AG08395 (cell line): ENCODE results near the gene PFDN6.
"Not testable (repeated sequence)": the region's sequence is repeated elsewhere in the genome, so short reads cannot be mapped to it uniquely, and the experiment has no call there.

ENCODE experiments used
- DNase-seq: peaks from one replicate; pipeline ENCODE4 v3.0.0; 2012; ENCODE audit warnings: mixed read lengths, low spot score

PFDN6 gene

GRCh38 chr6:33288921-33289783, at the start of gene PFDN6, which contains the start of gene WDR46:
PFDN6 (plus strand) TSS chr6:33289601; CDS start chr6:33289857, 256 bp downstream.
WDR46 (minus strand) TSS chr6:33289239; CDS start chr6:33289170, 69 bp downstream.
- peak; percentile 95 for DNase-seq

DNA sequence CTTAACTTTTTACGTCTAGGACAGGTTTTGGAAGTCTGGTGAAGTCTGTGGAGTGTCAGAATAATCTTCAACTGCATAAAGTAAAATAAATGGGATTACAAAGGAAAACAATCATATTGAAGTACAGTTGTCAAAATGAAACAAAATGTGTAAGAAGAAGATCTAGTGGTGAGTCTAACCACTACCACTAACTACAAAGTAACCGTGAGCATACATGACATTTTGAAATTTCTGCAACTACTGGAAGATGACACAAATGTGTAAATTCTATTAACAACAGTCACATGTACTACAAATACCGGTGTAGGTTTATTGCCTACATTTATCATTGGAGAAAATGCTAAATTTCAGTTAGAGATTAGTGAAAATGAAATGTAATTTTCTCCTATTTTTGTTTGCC, 47.4 kb upstream of the PFDN6 start:
- no peak for DNase-seq

DNA sequence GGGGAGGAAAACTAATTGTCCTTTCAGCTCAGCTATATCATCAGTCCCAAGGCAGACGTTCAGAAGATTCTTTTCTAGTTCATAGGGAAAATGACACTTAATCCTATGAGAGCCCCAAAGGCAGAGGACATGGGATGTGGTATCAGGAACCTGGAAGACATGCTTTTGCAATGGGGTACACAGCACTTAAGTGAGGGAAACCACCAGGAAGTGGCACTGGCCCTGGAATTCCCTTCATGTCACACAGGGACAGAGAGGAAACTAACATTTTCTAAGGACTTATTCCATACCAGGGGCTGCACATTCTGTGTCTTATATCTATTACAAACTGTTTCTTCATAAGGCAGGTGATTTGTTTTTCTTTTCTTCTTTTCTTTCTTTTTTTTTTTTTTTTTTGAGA, 45.9 kb upstream of the PFDN6 start:
- DNase-seq = no peak

DNA sequence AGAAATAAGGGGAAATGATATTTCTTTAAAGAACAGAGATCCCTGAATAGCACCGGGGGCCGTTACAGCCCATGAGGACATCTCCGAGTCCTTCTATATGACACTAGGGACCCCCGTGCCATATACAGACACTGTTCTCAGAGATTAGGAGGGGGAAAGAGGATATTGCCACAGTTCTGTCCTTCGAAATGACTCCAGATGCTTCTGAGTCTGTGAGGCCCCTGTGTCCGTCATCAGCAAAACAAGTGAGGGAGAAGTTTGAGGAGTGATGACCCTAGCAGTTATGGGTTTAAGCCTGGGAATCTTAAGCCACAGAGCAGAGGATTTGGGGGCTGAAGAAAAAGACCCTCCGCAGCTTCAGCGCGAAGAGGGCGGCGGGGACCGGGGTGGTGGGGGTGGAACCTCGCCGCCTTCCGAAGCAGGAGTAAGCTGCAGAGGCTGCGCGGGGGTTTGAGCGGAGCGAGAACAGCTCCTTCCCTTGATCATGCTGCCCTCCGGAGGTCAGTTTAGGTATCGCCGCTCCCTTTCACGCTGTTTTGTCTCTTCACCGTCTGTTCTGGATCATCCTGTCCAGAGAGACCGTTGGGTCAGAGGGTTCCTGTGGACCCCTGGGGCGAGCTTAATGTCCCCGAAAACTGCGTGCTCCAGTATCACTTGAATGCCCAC, 41.3 kb upstream of the PFDN6 start:
- DNase-seq = peak; percentile 74

GRCh38 chr6:33248643-33248931, 40.8 kb upstream of the PFDN6 start:
- DNase-seq = no peak

GRCh38 chr6:33248932-33249731, 40.3 kb upstream of the PFDN6 start:
- DNase-seq = peak; percentile 95

GRCh38 chr6:33249732-33250630, 39.4 kb upstream of the PFDN6 start:
- peak; percentile 70 for DNase-seq

- no peak for DNase-seq
Observed at GRCh38 chr6:33250731-33251130, 38.7 kb upstream of the PFDN6 start.

- no peak for DNase-seq
Observed at GRCh38 chr6:33251395-33252012, 37.9 kb upstream of the PFDN6 start.

DNA sequence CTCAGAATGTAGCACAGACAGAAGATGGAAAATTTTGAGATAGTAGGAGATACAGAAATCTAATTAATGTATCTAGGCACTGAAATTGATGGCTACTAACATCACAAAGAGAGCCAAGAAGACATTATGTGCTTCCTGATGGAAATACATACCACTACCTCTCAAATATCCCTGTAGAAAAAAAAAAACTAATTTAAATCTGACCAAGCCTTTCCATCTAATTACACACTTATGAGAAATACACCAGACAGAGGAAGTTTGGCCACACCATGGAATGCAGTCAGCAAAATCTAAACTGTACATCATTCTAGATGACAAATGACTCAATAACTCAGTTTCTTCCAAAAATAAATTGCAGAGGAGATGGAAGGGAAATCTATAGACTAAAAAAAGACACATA, 36.6 kb upstream of the PFDN6 start:
- peak; percentile 44 for DNase-seq

DNA sequence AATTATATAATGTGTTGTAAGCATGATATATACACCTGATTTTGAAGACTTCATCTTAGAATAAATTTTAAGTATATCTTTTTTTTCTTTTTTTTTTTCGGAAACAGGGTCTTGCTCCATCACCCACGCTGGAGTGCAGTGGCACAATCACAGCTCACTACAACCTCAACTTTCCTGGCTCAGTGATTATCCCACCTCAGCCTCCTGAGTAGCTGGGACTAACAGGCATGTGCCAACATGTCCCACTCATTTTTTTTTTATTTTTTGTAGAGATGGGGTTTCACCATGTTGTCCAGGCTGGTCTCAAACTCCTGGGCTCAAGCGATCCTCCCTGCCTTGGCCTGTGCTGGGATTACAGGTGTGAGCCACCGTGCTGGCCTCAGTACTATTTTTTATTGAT, 34.8 kb upstream of the PFDN6 start:
- DNase-seq = no peak

DNA sequence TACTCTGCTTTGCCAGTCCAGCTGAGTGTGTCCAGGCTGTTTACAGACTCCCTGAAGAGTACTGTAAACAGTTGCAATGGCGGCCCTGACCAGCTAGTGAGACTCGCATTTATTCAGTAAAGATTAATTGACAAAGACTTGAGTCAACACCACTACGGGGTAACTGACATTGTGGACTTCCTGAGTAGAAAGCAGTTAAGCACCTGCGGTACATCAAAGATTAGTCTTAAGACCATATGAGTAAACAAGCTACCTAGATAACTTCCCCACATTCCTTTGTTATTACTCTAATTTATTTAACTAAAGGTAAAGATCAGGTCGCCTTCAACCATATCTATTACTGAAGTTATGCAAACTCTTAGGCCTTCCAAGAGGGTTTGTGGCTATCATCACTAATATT, 30.4 kb upstream of the PFDN6 start:
- no peak for DNase-seq

DNA sequence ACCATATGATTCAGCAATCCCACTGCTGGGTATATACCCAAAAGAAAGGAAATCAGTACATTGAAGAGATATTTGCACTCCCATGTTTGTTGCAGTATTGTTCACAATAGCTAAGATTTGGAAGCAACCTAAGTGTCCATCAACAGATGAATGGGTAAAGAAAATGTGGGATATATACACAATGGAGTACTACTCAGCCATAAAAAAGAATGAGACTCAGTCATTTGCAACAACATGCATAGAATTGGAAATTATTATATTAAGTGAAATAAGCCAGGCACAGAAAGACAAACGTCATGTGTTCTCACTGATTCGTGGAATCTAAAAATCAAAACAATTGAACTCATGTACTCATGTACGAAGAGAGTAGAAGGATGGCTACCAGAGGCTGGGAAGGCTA, 26.9 kb upstream of the PFDN6 start:
- not testable (repeated sequence) for DNase-seq

GRCh38 chr6:33264015-33264414, 25.4 kb upstream of the PFDN6 start:
- DNase-seq = no peak

DNA sequence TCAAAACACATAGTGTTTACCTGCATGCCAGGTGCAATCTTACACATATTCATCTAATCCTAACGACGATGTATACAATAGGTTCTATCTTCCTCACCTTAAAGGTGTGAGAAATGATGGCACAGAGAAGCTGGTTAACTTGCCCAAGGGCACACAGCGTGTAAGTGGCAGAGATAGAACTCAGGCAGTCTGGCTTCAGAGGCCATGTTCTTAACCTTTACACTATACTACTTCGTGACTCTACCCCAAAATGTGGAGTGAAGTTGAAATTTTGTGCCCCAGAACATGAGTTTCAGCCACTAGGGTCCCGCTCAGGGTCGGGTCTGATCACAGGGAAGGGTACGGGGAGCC, 18.3 kb upstream of the PFDN6 start:
- DNase-seq = no peak

DNA sequence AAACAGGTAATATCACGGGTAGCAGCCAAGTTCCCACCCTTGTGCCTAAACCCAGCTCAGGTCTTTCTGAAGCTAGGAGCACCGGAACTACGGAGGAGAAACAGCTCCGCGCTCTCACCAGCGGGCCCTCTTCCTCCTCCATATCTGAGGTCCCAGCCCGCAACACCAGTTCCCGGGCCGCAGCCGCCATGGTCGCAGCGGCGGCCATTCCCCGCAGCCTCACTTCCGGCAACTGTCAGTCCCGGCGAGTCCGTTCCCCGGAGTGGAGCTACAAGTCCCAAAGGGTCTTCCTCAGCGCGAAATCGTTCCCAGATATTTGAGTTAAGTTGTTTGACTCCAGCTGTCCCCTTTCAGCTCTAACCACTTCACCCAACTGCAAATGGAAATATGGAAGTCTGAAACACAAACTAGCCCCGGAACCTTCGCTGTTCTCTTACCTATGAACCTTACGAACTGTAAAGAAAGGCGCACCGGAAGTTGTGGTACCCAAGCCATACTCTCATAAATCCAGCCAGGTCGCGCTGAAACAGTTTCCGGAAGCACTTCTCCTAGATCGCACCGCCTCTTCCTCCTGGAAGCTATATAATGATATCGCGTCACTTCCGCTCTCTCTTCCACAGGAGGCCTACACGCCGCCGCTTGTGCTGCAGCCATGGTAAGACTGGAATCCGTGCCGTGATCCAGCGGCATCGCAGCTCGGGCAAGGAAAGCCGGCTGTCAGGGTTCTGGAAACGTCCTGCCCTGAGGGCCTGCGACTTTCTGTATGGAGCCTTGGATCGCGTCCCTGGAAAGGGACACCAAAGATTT, 17.7 kb upstream of the PFDN6 start, which contains the start of the genes RPS18 and VPS52:
RPS18 (plus strand) TSS at position 608 of the 807 bp plus-strand sequence; CDS start at position 653, 45 bp downstream.
VPS52 (minus strand) TSS at position 409 of the 807 bp plus-strand sequence; CDS start at position 208, 201 bp downstream.
- peak; percentile 96 for DNase-seq

DNA sequence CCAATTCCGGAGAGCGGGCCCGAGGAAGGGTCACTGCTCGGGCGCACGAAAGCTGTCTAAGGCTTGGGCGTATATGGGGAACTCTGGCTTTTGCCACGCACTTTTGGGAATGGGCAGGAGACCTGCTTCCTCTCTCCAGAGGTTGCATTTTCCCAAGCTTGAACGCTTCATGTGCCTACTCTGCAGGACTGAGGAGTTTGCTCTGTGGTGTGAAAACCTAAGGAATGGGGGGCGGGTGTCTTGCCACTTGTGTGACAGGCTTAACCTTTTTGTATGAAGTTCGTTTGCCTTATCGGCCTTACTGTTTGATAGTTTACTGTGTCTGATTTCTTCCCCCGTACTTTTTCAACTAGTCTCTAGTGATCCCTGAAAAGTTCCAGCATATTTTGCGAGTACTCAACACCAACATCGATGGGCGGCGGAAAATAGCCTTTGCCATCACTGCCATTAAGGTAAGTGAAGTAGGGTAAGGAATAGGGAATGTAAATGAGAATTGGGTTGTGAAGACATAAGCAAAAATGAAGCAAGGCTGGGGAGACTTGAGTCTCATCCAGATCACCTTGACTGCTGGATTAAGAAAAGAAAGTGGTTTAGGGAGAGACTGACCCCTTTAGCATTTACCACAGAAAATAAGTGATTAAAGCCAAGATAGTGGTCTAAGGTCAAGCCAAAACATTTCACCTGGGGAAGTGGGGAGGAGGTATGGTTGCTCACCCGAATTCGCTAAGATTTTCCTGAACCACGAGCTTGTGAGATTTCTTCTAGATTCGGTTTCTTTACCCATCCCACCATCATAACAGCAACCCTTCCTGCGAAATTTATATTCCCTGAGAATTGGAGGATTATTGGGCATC, 16.9 kb upstream of the PFDN6 start:
- DNase-seq = no peak

- no peak for DNase-seq
Observed at GRCh38 chr6:33273129-33273923, 16.1 kb upstream of the PFDN6 start.
